ENCODE data around the gene ANKIB1.
"Not testable (repeated sequence)": the region's sequence is repeated elsewhere in the genome, so short reads cannot be mapped to it uniquely, and the experiment has no call there.

ANKIB1 gene

GRCh38 chr7:92333866-92334265, 88.1 kb downstream of the ANKIB1 start:
- no peaks in the 10 kb centered on the region for H3K27me3 ChIP-seq (ENCODE audit: insufficient read depth, low read length)
- no peaks in the 10 kb centered on the region for H3K4me1 ChIP-seq (ENCODE audit: insufficient read depth, low read length)
- H3K27ac ChIP-seq (ENCODE audit: low read length) = no peak overlapping the region
- no peaks in the 10 kb centered on the region; the same call in 1 of the 2 replicates for H3K36me3 ChIP-seq (ENCODE audit: insufficient read depth, low read depth, low read length)
- no peak overlapping the region for H3K4me3 ChIP-seq (ENCODE audit: low read length)
- H3K9ac ChIP-seq (ENCODE audit: low read depth, low read length) = no peak overlapping the region
- no peaks in the 10 kb centered on the region for H3K9me3 ChIP-seq (ENCODE audit: insufficient read depth, low read depth, low read length)

GRCh38 chr7:92335574-92335973, 89.8 kb downstream of the ANKIB1 start:
- no peaks in the 10 kb centered on the region for H3K27me3 ChIP-seq (ENCODE audit: insufficient read depth, low read length)
- H3K27ac ChIP-seq (ENCODE audit: low read length) = no peak overlapping the region
- H3K4me3 ChIP-seq (ENCODE audit: low read length) = no peak overlapping the region
- no peaks in the 10 kb centered on the region for H3K4me1 ChIP-seq (ENCODE audit: insufficient read depth, low read length)
- no peaks in the 10 kb centered on the region; the same call in 1 of the 2 replicates for H3K36me3 ChIP-seq (ENCODE audit: insufficient read depth, low read depth, low read length)
- no peak overlapping the region for H3K9ac ChIP-seq (ENCODE audit: low read depth, low read length)
- no peaks in the 10 kb centered on the region for H3K9me3 ChIP-seq (ENCODE audit: insufficient read depth, low read depth, low read length)

- Histone ChIP-seq H3K9me3 (ENCODE audit: insufficient read depth, low read depth, low read length) (no peaks in the 10 kb centered on the region), H3K9ac (ENCODE audit: low read depth, low read length) (no peak overlapping the region), H3K36me3 (ENCODE audit: insufficient read depth, low read depth, low read length) (no peaks in the 10 kb centered on the region; the same call in 1 of the 2 replicates), H3K4me1 (ENCODE audit: insufficient read depth, low read length) (no peaks in the 10 kb centered on the region), H3K27ac (ENCODE audit: low read length) (no peak overlapping the region), H3K27me3 (ENCODE audit: insufficient read depth, low read length) (no peaks in the 10 kb centered on the region), H3K4me3 (ENCODE audit: low read length) (no peak overlapping the region)
These were observed 91.0 kb downstream of the ANKIB1 start for GRCh38 chr7:92336662-92337340.

GRCh38 chr7:92340016-92340415, 94.2 kb downstream of the ANKIB1 start:
- peaks cover 12% of the 10 kb centered on the region for H3K36me3 ChIP-seq (ENCODE audit: insufficient read depth, low read depth, low read length)
- H3K4me1 ChIP-seq (ENCODE audit: insufficient read depth, low read length) = no peaks in the 10 kb centered on the region
- H3K9ac ChIP-seq (ENCODE audit: low read depth, low read length) = no peak overlapping the region
- no peaks in the 10 kb centered on the region for H3K9me3 ChIP-seq (ENCODE audit: insufficient read depth, low read depth, low read length)
- no peak overlapping the region for H3K4me3 ChIP-seq (ENCODE audit: low read length)
- no peaks in the 10 kb centered on the region for H3K27me3 ChIP-seq (ENCODE audit: insufficient read depth, low read length)
- no peak overlapping the region for H3K27ac ChIP-seq (ENCODE audit: low read length)

- Histone ChIP-seq H3K4me3 (ENCODE audit: low read length) (no peak overlapping the region), H3K36me3 (ENCODE audit: insufficient read depth, low read depth, low read length) (peaks cover 28% of the 10 kb centered on the region)
These were observed 97.9 kb downstream of the ANKIB1 start for GRCh38 chr7:92343714-92344113.

GRCh38 chr7:92352009-92352408, 106.2 kb downstream of the ANKIB1 start:
- Histone ChIP-seq H3K4me1 (ENCODE audit: insufficient read depth, low read length) (no peaks in the 10 kb centered on the region), H3K27ac (ENCODE audit: low read length) (no peak overlapping the region), H3K36me3 (ENCODE audit: insufficient read depth, low read depth, low read length) (peaks cover 33% of the 10 kb centered on the region), H3K9ac (ENCODE audit: low read depth, low read length) (no peak overlapping the region), H3K9me3 (ENCODE audit: insufficient read depth, low read depth, low read length) (no peaks in the 10 kb centered on the region), H3K4me3 (ENCODE audit: low read length) (no peak overlapping the region), H3K27me3 (ENCODE audit: insufficient read depth, low read length) (no peaks in the 10 kb centered on the region)

More at GRCh38 chr7:92343714-92344113, 97.9 kb downstream of the ANKIB1 start:
- no peaks in the 10 kb centered on the region for H3K27me3 ChIP-seq (ENCODE audit: insufficient read depth, low read length)
- H3K4me1 ChIP-seq (ENCODE audit: insufficient read depth, low read length) = no peaks in the 10 kb centered on the region
- H3K9me3 ChIP-seq (ENCODE audit: insufficient read depth, low read depth, low read length) = no peaks in the 10 kb centered on the region
- H3K9ac ChIP-seq (ENCODE audit: low read depth, low read length) = no peak overlapping the region
- no peak overlapping the region for H3K27ac ChIP-seq (ENCODE audit: low read length)

- peaks cover 33% of the 10 kb centered on the region for H3K36me3 ChIP-seq (ENCODE audit: insufficient read depth, low read depth, low read length)
- no peaks in the 10 kb centered on the region for H3K27me3 ChIP-seq (ENCODE audit: insufficient read depth, low read length)
- H3K4me1 ChIP-seq (ENCODE audit: insufficient read depth, low read length) = peaks cover 3% of the 10 kb centered on the region; the same call in 1 of the 2 replicates
- no peak overlapping the region for H3K4me3 ChIP-seq (ENCODE audit: low read length)
- H3K9me3 ChIP-seq (ENCODE audit: insufficient read depth, low read depth, low read length) = no peaks in the 10 kb centered on the region
- H3K27ac ChIP-seq (ENCODE audit: low read length) = no peak overlapping the region
- no peak overlapping the region for H3K9ac ChIP-seq (ENCODE audit: low read depth, low read length)
These were observed 108.4 kb downstream of the ANKIB1 start for GRCh38 chr7:92354214-92354613.

GRCh38 chr7:92356406-92356805, 110.6 kb downstream of the ANKIB1 start:
- H3K9me3 ChIP-seq (ENCODE audit: insufficient read depth, low read depth, low read length) = no peaks in the 10 kb centered on the region
- no peak overlapping the region for H3K27ac ChIP-seq (ENCODE audit: low read length)
- no peak overlapping the region for H3K4me3 ChIP-seq (ENCODE audit: low read length)
- no peak overlapping the region for H3K9ac ChIP-seq (ENCODE audit: low read depth, low read length)
- H3K36me3 ChIP-seq (ENCODE audit: insufficient read depth, low read depth, low read length) = peaks cover 37% of the 10 kb centered on the region
- H3K27me3 ChIP-seq (ENCODE audit: insufficient read depth, low read length) = no peaks in the 10 kb centered on the region
- H3K4me1 ChIP-seq (ENCODE audit: insufficient read depth, low read length) = peaks cover 3% of the 10 kb centered on the region; the same call in 1 of the 2 replicates

GRCh38 chr7:92357260-92357659, 111.5 kb downstream of the ANKIB1 start:
- H3K27me3 ChIP-seq (ENCODE audit: insufficient read depth, low read length) = no peaks in the 10 kb centered on the region
- H3K9ac ChIP-seq (ENCODE audit: low read depth, low read length) = no peak overlapping the region
- no peak overlapping the region for H3K27ac ChIP-seq (ENCODE audit: low read length)
- H3K4me3 ChIP-seq (ENCODE audit: low read length) = no peak overlapping the region
- no peaks in the 10 kb centered on the region for H3K9me3 ChIP-seq (ENCODE audit: insufficient read depth, low read depth, low read length)
- peaks cover 3% of the 10 kb centered on the region; the same call in 1 of the 2 replicates for H3K4me1 ChIP-seq (ENCODE audit: insufficient read depth, low read length)
- H3K36me3 ChIP-seq (ENCODE audit: insufficient read depth, low read depth, low read length) = peaks cover 39% of the 10 kb centered on the region

- not testable (repeated sequence) for H3K9me3 ChIP-seq (ENCODE audit: insufficient read depth, low read depth, low read length); H3K27ac ChIP-seq (ENCODE audit: low read length); H3K4me3 ChIP-seq (ENCODE audit: low read length); H3K4me1 ChIP-seq (ENCODE audit: insufficient read depth, low read length); H3K9ac ChIP-seq (ENCODE audit: low read depth, low read length); H3K27me3 ChIP-seq (ENCODE audit: insufficient read depth, low read length)
- H3K36me3 ChIP-seq (ENCODE audit: insufficient read depth, low read depth, low read length) = peaks cover 31% of the 10 kb centered on the region
These were observed 113.4 kb downstream of the ANKIB1 start for GRCh38 chr7:92359179-92359578.

GRCh38 chr7:92359801-92360200, 114.0 kb downstream of the ANKIB1 start:
- Histone ChIP-seq H3K36me3 (ENCODE audit: insufficient read depth, low read depth, low read length) (peaks cover 27% of the 10 kb centered on the region), H3K9me3 (ENCODE audit: insufficient read depth, low read depth, low read length) (no peaks in the 10 kb centered on the region), H3K27me3 (ENCODE audit: insufficient read depth, low read length) (no peaks in the 10 kb centered on the region), H3K4me3 (ENCODE audit: low read length) (no peak overlapping the region), H3K9ac (ENCODE audit: low read depth, low read length) (no peak overlapping the region), H3K27ac (ENCODE audit: low read length) (no peak overlapping the region), H3K4me1 (ENCODE audit: insufficient read depth, low read length) (peaks cover 3% of the 10 kb centered on the region; the same call in 1 of the 2 replicates)

- H3K27ac ChIP-seq (ENCODE audit: low read length) = no peak overlapping the region
- peaks cover 25% of the 10 kb centered on the region for H3K36me3 ChIP-seq (ENCODE audit: insufficient read depth, low read depth, low read length)
- no peak overlapping the region for H3K4me3 ChIP-seq (ENCODE audit: low read length)
- H3K9ac ChIP-seq (ENCODE audit: low read depth, low read length) = no peak overlapping the region
- H3K4me1 ChIP-seq (ENCODE audit: insufficient read depth, low read length) = peaks cover 3% of the 10 kb centered on the region; the same call in 1 of the 2 replicates
- no peaks in the 10 kb centered on the region for H3K27me3 ChIP-seq (ENCODE audit: insufficient read depth, low read length)
- H3K9me3 ChIP-seq (ENCODE audit: insufficient read depth, low read depth, low read length) = no peaks in the 10 kb centered on the region
These were observed 114.6 kb downstream of the ANKIB1 start for GRCh38 chr7:92360387-92360786.
